Neuronal stem cell (in vitro differentiated cells): ENCODE measurements around the gene NNMT.
A peak's percentile ranks its signal among the peaks of the same experiment; 100 is the strongest.

Experiments used
- DNase-seq: peaks from one replicate; pipeline ENCODE4 v3.0.0-alpha.2; 2013; ENCODE audit warnings: low spot score
- H2AFZ ChIP-seq: one replicate; pipeline ENCODE4 v1.6.1; 2013; ENCODE audit warnings: mild to moderate bottlenecking, low read length, inconsistent platforms
- H2AK5ac ChIP-seq: 2 replicates; pipeline ENCODE4 v1.6.1; 2013; ENCODE audit warnings: low read depth, mild to moderate bottlenecking, inconsistent platforms, low read length, moderate library complexity, mixed read lengths
- H2BK120ac ChIP-seq: 2 replicates; pipeline ENCODE4 v1.6.1; 2013; ENCODE audit warnings: low read depth, mild to moderate bottlenecking, inconsistent platforms, low read length, moderate library complexity, mixed read lengths
- H2BK12ac ChIP-seq: one replicate; pipeline ENCODE4 v1.6.1; 2013; ENCODE audit warnings: low read length, inconsistent platforms
- H2BK15ac ChIP-seq: 2 replicates; pipeline ENCODE4 v1.6.1; 2013; ENCODE audit warnings: mild to moderate bottlenecking, low read length, inconsistent platforms, mixed read lengths
- H2BK5ac ChIP-seq: one replicate; pipeline ENCODE4 v1.6.1; 2013; ENCODE audit warnings: inconsistent platforms, mild to moderate bottlenecking, low read length, moderate library complexity
- H3K14ac ChIP-seq: one replicate; pipeline ENCODE4 v1.6.1; 2013; ENCODE audit warnings: low read length, inconsistent platforms
- H3K18ac ChIP-seq: 2 replicates; pipeline ENCODE4 v1.6.1; 2013; ENCODE audit warnings: low read length, inconsistent platforms
- H3K23ac ChIP-seq: 2 replicates; pipeline ENCODE4 v1.6.1; 2013; ENCODE audit warnings: low read depth, mild to moderate bottlenecking, mixed read lengths, low read length, inconsistent platforms; ENCODE audit not compliant: poor library complexity
- H3K27ac ChIP-seq: replicated peaks from 3 replicates; pipeline ENCODE4 v1.5.1; 2013; ENCODE audit warnings: low read length, inconsistent platforms
- H3K27me3 ChIP-seq, 3 experiments: 2 replicates each; pipeline ENCODE4 v1.6.1; 2013; ENCODE audit warnings: low read length in 3 of 3, mild to moderate bottlenecking in 2 of 3, inconsistent platforms in 1 of 3, low read depth in 1 of 3, mixed read lengths in 1 of 3, moderate library complexity in 1 of 3; ENCODE audit not compliant: control insufficient read depth in 3 of 3, insufficient read depth in 3 of 3
- H3K36me3 ChIP-seq, 2 donors: replicated peaks in 1 of 2; 2 replicates each; pipeline ENCODE4 v1.6.1; 2013; ENCODE audit warnings: low read length in 2 of 2; ENCODE audit not compliant: control insufficient read depth in 2 of 2, insufficient read depth in 2 of 2
- H3K4ac ChIP-seq: 2 replicates; pipeline ENCODE4 v1.6.1; 2013; ENCODE audit warnings: inconsistent platforms, mild to moderate bottlenecking, low read length, moderate library complexity
- H3K4me1 ChIP-seq, 2 donors: 1 replicate in 1 of 2; 2 replicates in 1 of 2; pipeline ENCODE4 v1.6.1; 2013; ENCODE audit warnings: low read length in 2 of 2, low read depth in 1 of 2; ENCODE audit not compliant: control insufficient read depth in 2 of 2, insufficient read depth in 1 of 2
- H3K4me2 ChIP-seq: one replicate; pipeline ENCODE4 v1.6.1; 2013; ENCODE audit warnings: mild to moderate bottlenecking, low read length, inconsistent platforms; ENCODE audit not compliant: insufficient read depth, poor library complexity, severe bottlenecking
- H3K4me3 ChIP-seq, 2 donors: 2 replicates each; pipeline ENCODE4 v1.5.1; 2013; ENCODE audit warnings: low read length in 2 of 2, mild to moderate bottlenecking in 2 of 2, inconsistent platforms in 1 of 2, moderate library complexity in 1 of 2
- H3K79me1 ChIP-seq: one replicate; pipeline ENCODE4 v1.6.1; 2013; ENCODE audit warnings: low read depth, mild to moderate bottlenecking, inconsistent platforms, low read length, moderate library complexity
- H3K9ac ChIP-seq: one replicate; pipeline ENCODE4 v1.6.1; 2013; ENCODE audit warnings: mild to moderate bottlenecking, low read depth, low read length, inconsistent platforms; ENCODE audit not compliant: poor library complexity
- H3K9me3 ChIP-seq, 2 donors: replicated peaks in 1 of 2; 2 replicates each; pipeline versions ENCODE3 to v1.6.1; 2013; ENCODE audit warnings: low read length in 2 of 2, mild to moderate bottlenecking in 2 of 2, inconsistent platforms in 1 of 2, low read depth in 1 of 2, mixed read lengths in 1 of 2, moderate library complexity in 1 of 2; ENCODE audit not compliant: control insufficient read depth in 2 of 2, insufficient read depth in 1 of 2
- H4K8ac ChIP-seq: one replicate; pipeline ENCODE4 v1.6.1; 2013; ENCODE audit warnings: low read depth, mild to moderate bottlenecking, inconsistent platforms, low read length, moderate library complexity
- H4K91ac ChIP-seq: one replicate; pipeline ENCODE4 v1.6.1; 2013; ENCODE audit warnings: low read length, low read depth, mild to moderate bottlenecking, inconsistent platforms; ENCODE audit not compliant: poor library complexity
- WGBS, 2 donors: extraction: QIAGEN DNeasy Blood & Tissue Kit; methylation state at CpG; one replicate each; pipeline ENCODE4 v1.1.7; 2013; ENCODE audit warnings: missing lambda C conversion rate in 2 of 2, mixed read lengths in 1 of 2; ENCODE audit not compliant: insufficient read length in 2 of 2, insufficient replicate concordance in 1 of 2; ENCODE audit errors: extremely low coverage in 2 of 2; 5-methylcytosine and 5-hydroxymethylcytosine counted together

The NNMT gene

GRCh38 chr11:114314096-114314495 lies 17.9 kb downstream of the NNMT start:
- no peak overlapping the region for H2AK5ac ChIP-seq
- no peak overlapping the region for H3K4ac ChIP-seq
- no peak overlapping the region for H3K18ac ChIP-seq
- H2BK15ac ChIP-seq, result no peak overlapping the region
- no peak overlapping the region for H3K14ac ChIP-seq
- no peak overlapping the region for H2BK120ac ChIP-seq
- no peaks in the 10 kb centered on the region for H3K79me1 ChIP-seq
- no peak overlapping the region for H2BK5ac ChIP-seq
- no peak for DNase-seq
- H3K9ac ChIP-seq, result no peak overlapping the region
- H3K27ac ChIP-seq, result no peak overlapping the region
- no peak overlapping the region for H4K8ac ChIP-seq
- H3K4me2 ChIP-seq, result no peak overlapping the region
- no peak overlapping the region for H3K4me3 ChIP-seq
- no peaks in the 10 kb centered on the region for H3K4me1 ChIP-seq
- peaks cover 0 to 4% (median 0%) of the 10 kb centered on the region in 3 experiments for H3K27me3 ChIP-seq
- no CpG with 5 or more reads among the region's 1 CpG for WGBS, 2 donors
- H3K23ac ChIP-seq, result no peak overlapping the region
- no peaks in the 10 kb centered on the region for H3K9me3 ChIP-seq
- H2AFZ ChIP-seq, result no peak overlapping the region
- no peaks in the 10 kb centered on the region for H3K36me3 ChIP-seq
- H2BK12ac ChIP-seq, result no peak overlapping the region
- no peak overlapping the region for H4K91ac ChIP-seq

- Histone ChIP-seq H4K8ac (no peak overlapping the region), H2BK5ac (no peak overlapping the region), H2AK5ac (no peak overlapping the region), H3K9ac (no peak overlapping the region), H3K18ac (no peak overlapping the region), H2BK15ac (no peak overlapping the region), H2BK12ac (no peak overlapping the region), H4K91ac (no peak overlapping the region), H3K4ac (no peak overlapping the region), H2BK120ac (no peak overlapping the region), H3K27me3 (peaks cover 0 to 14% (median 0%) of the 10 kb centered on the region in 3 experiments), H3K27ac (no peak overlapping the region), H3K79me1 (no peaks in the 10 kb centered on the region), H3K36me3 (no peaks in the 10 kb centered on the region), H3K9me3 (no peaks in the 10 kb centered on the region), H3K4me3 (no peak overlapping the region), H3K4me1 (peaks cover 0 to 2% of the 10 kb centered on the region in 2 donors), H3K23ac (no peak overlapping the region), H3K4me2 (no peak overlapping the region), H3K14ac (no peak overlapping the region), H2AFZ (no peak overlapping the region)
- WGBS, 2 donors, result no CpG with 5 or more reads among the region's 13 CpGs
- DNase-seq, result no peak
These were observed 19.7 kb downstream of the NNMT start for GRCh38 chr11:114315749-114316368.

DNA sequence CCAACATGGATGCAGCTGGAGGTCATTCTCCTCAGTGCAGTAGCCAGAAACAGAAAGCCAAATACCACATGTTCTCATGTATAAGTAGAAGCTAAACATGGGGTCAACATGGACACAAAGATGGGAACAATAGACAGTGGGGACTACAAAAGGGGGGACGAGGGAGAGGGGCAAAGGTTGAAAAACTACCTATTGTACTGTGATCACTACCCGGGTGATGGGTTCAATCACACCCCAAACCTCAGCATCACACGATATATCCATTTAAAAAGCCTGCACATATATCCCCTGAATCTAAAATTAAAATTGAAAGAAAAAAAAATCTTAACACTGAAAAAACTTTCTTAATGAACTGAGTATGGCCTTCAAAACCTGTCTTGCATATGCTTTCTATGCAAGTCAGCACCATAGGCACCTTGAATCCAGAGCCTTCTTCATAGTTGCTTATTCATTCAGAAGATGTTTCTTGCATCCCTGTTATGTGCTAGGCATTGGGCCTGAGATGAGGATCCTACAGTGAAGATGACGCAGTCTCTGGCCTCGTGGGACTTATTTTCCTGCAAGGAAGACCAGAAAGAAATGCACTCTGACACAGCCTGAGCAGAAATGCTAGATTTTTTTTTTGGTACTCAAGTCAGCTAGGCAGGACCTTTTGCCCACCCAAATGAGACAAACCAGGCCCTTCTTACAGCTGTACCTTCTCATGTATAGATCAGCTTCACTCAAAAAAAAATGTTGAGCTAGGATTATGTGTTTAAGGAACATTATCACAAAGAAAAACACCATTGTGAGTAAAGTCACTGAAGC lies 21.0 kb downstream of the NNMT start:
- Histone ChIP-seq H4K8ac (no peak overlapping the region), H3K27ac (no peak overlapping the region), H3K4me2 (no peak overlapping the region), H3K18ac (no peak overlapping the region), H4K91ac (no peak overlapping the region), H3K9me3 (no peaks in the 10 kb centered on the region), H3K23ac (no peak overlapping the region), H3K9ac (no peak overlapping the region), H3K79me1 (no peaks in the 10 kb centered on the region), H3K27me3 (peaks cover 0 to 22% (median 0%) of the 10 kb centered on the region in 3 experiments), H2BK12ac (no peak overlapping the region), H3K36me3 (no peaks in the 10 kb centered on the region), H2AFZ (no peak overlapping the region), H2BK5ac (no peak overlapping the region), H3K4me3 (peak overlapping the region in 1 of 2 donors; percentile 10), H3K4me1 (peaks cover 0 to 2% of the 10 kb centered on the region in 2 donors), H2AK5ac (no peak overlapping the region), H2BK120ac (no peak overlapping the region), H2BK15ac (no peak overlapping the region), H3K14ac (no peak overlapping the region), H3K4ac (no peak overlapping the region)
- no peak for DNase-seq
- no CpG with 5 or more reads among the region's 5 CpGs for WGBS, 2 donors

DNA sequence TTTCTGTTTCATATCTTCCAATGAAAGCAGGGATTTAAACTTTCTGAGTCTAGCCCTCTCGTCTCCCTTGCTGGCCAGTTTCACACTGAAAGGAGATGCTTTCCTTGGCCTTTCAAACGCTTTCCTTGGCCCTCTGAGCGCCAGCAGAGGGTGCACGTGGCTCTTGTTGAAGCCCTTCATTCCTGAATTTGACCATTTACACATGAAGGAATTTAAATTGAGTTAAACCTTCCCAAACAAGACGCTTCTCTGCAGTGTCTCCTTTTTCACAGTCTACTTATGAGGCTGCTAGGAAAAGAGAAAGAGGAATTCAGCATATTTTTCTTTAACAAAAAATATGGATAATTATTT lies 21.6 kb downstream of the NNMT start:
- Histone ChIP-seq H3K4me2 (no peak overlapping the region), H3K4me3 (no peak overlapping the region), H3K23ac (no peak overlapping the region), H4K91ac (no peak overlapping the region), H2BK12ac (no peak overlapping the region), H2AFZ (no peak overlapping the region), H3K4me1 (peaks cover 0 to 2% of the 10 kb centered on the region in 2 donors), H3K9me3 (no peaks in the 10 kb centered on the region), H3K4ac (no peak overlapping the region), H3K18ac (no peak overlapping the region), H3K27ac (no peak overlapping the region), H3K9ac (no peak overlapping the region), H2BK15ac (no peak overlapping the region), H3K36me3 (no peaks in the 10 kb centered on the region), H3K79me1 (no peaks in the 10 kb centered on the region), H3K14ac (no peak overlapping the region), H4K8ac (no peak overlapping the region), H2BK5ac (no peak overlapping the region), H2BK120ac (no peak overlapping the region), H2AK5ac (no peak overlapping the region), H3K27me3 (peaks cover 0 to 22% (median 0%) of the 10 kb centered on the region in 3 experiments)
- DNase-seq, result peak; percentile 51
- WGBS, 2 donors, result no CpG with 5 or more reads among the region's 5 CpGs
